HG03565 (cell line): Measurements from ENCODE around the gene RASSF10.

ENCODE experiments used
- ATAC-seq: cut with Tn5 transposase; IDR thresholded peaks from one replicate; pipeline ENCODE4 v1.9.1; 2021; ENCODE audit warnings: mild to moderate bottlenecking, moderate library complexity; ENCODE audit not compliant: unreplicated experiment

The RASSF10 gene

DNA sequence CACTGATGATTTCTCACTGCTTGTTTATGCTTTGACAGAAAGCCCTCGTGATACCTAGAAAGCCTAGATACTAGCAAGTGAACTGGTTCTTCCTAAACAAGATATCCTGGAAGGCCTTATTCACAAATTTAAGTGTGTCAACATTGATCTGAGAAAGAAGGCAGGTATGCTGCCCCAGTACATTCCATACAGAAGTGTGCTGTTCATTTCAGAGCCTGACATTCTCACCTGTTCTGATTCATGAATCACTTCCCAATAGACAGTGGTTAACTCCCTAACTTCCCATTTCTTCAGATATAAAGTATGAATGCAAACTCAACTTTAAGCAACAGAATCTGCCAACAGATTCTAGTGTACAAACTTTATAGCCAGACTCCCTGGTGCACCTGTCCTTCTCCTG, 15.5 kb upstream of the RASSF10 start:
- no peak for ATAC-seq

DNA sequence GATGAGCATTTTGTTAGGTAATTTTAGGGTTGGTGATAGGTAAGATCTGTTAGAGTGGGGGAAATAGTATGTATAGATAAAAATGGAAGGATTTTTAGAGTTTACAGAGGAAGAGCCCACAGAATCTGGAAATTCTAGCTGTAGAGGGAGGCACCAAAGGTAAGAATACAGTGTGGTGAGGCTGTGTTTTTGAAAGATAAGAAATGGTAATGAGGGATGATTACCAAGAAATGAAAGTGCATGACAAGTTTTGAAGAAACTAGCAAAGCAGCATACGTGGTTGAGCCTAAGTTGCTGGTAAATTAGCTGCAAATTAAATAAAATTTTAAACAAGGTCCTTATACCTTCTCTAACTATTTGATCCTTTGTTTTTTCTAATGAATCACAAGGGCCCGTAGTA, 14.6 kb upstream of the RASSF10 start:
- no peak for ATAC-seq

DNA sequence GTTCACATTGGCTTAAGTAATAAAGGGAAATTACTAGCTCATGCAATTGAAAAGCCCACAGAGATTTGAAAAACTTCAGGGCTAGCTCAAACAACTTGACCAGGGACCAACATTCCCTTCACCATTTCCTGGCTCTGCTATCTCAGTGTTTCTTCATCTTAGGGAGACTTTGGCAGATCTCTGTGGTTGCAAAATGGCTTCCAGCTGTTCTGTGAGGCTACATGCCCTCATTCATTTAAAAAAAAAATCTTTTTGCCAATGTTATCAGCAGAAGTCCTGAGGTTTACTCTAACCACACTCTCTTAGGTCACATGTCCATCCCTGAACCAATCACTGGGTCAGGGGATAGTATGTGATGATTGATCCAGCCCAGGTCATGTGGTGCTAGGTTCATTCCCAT, 13.9 kb upstream of the RASSF10 start:
- ATAC-seq = no peak

DNA sequence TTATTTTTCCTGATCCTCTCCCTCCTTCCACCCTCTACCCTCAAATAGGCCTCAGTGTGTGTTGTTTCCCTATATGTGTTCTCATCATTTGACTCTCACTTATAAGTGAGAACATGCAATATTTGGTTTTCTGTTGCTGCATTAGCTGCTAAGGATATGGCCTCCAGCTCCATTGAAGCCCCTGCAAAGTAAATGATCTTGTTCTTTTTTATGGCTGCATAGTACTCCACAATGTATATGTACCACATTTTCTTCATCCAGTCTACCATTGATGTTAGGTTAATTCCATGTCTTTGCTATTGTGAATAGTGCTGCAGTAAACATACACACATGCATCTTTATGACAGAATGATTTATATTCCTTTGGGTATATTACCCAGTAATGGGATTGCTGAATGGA, 13.3 kb upstream of the RASSF10 start:
- no peak for ATAC-seq

DNA sequence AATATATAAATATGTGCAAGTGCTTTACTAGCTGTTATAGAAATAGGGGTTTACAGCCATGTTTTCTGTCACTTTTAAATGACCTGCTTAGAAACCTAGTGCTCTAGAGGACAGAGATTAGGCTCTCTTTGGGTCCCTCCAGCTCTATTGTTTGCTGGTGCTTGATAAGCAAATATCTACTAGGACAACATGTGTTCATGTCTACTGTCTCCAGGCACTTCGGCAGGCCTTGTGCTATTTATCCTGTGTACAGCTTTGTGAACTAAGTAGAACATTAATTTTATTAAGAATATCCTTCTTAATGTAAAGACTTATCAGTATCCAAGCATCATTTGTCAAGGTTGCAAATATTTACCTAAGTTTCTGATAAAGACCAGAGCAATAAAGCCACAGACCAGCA, 11.9 kb upstream of the RASSF10 start:
- no peak for ATAC-seq

DNA sequence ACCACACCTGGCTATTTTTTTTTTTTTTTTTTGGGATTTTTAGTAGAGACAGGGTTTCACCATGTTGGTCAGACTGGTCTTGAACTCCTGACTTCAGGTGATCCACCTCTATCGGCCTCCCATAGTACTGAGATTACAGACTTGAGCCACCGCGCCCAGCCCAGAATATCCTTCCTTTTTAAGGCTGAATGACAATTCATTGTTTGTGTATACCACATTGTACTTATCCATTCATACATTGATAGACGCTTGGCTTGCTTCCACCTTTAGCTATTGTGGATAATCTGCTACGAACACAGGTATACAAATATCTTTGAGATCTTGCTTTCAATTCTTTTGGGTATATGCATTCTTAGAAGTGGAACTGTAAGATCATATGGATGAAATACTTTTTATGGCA, 10.8 kb upstream of the RASSF10 start:
- ATAC-seq = no peak

DNA sequence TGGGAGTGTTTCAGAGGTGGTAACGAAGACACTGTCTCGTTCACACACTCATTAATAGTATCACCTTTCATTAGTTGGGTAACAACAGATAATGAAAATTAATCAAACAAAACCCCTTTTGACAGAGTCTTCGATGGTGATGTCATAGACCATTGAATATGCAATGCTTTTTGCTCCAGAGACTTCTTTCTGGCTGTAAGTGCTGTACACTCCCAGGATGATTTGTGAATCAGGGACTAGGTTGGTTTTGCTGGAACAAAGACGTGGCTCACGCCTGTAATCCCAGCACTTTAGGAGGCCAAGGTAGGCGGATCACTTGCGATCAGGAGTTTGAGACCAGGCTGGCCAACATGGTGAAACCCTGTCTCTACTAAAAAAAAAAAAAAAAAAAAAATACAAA, 9.5 kb upstream of the RASSF10 start:
- no peak for ATAC-seq

DNA sequence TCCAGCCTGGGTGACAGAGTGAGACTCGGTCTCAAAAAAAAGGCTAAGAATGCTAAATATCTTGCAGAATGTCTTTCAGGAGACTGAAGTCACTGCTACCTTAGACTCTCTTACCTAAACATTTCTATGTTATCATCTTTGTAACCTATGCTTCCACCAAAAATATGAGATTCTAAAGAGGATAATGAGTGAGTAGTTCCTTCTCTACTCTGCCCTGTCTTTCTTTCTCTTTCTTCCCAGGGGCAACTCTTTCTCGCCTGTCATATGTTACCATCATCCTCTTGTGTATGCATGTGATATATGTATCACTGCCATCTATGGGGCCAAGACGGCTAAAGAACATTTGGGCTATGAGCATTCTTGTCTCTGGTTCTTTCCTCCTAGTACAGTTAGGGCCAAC, 9.0 kb upstream of the RASSF10 start:
- no peak for ATAC-seq

DNA sequence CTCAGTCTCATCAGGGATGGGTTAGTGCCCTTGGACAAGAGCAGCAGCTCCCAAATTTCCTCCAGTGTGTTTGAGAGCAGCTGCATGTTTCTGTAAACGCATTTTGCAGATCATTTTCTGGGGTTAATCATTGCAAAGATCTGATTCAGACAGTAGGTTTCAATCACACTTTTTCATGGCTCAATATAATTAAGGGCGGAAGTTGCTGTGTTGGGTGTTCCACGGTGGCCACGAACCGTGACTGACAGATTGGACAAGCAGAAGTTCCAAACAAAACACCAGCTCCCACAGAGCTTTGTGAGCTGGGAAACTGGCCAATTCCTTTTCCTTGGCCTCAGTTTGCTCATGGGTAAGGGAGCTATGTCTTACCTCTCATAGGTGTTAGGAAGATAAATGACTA, 8.4 kb upstream of the RASSF10 start:
- no peak for ATAC-seq

DNA sequence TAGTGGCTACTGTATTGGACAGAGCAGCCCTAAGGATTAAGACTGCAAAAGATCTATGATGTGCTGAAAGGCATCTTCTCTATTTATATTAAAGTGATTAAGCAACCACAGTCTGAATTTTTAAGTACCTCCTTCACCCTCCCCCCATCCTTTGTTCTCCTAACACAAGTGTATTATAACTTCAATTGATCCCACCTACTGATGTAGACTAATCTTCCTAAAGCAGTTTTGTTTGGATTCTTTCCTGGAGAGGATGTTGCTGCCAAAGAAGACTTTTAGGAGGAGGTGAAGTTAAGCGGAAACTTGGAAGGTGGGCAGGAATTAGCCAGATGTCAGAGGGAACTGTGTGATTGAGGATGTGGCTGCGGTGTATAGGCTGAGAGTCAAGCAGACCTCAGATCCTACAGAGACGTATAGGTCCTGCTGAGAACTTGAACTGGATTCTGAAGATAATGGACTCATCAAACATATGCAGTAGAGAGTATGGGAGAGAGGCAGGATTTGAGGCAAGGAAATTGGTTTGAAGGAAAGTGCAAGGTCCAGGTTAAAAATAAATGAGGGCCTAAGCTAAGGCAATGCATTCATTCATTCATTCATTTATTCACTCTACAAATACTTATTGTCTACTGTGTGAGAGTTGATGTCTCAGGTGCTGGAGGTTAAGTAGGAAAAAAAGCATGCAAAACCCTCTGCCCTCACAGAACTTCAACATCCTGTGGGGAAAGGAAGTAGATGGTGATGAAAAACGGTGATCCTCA, 5.2 kb upstream of the RASSF10 start:
- ATAC-seq = no peak

DNA sequence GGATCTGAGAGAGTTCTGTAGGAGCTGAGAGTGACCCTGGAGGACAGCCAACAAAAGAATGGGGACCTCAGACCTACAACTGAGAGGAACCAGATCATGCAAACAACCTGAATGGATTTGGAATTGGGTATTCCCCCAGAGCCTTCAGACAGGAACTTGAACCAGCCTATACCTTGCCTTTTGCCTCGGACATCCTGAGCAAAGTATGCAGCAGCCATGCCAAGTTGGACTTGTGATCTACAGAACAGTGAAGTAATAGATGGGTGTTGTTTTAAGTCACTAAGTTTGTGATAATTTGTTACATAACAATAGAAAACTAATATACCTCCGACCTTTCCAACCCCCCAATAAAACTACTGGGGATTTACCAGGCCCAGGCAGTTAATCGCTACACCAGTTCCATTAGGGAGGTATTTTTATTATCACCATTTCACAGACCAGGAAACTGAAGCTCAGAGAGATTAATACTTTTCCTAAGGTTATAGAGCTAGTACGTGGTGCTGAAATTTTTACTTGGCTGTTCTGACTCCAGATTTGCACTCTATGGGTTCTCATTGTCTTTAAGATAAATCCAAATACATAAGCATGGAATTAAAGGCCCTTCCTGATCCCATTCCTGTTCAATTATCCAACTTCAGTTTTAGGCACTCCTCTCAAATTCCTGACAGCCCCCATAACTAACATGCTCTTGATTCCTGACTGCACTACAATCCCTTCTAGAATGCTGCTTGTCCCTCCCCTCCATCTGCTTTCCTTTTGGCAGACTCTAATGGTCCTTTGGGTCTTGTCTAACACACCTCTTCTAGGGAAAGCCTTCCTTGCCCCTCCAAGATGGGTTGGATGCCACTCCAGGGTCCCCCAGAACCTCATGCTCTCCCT, 1.7 kb upstream of the RASSF10 start:
- ATAC-seq = no peak

DNA sequence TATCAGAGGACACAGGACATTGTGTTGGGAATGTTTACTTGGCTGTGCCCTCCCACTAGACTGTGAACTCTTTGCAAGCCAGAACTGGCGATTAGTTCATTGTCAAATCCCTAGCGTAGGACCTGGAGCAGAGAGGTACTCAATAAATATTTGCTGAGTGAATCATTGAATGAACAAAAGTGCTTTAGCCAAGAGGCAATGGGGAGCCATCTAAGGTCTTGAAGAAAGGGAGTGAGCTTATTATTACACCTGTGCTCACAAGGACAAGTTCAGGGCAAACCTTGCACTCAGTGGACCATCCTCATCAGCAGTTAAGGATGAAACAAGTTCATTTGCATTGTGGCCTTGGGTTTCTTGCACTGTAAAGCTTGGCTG, 1.1 kb upstream of the RASSF10 start:
- no peak for ATAC-seq

DNA sequence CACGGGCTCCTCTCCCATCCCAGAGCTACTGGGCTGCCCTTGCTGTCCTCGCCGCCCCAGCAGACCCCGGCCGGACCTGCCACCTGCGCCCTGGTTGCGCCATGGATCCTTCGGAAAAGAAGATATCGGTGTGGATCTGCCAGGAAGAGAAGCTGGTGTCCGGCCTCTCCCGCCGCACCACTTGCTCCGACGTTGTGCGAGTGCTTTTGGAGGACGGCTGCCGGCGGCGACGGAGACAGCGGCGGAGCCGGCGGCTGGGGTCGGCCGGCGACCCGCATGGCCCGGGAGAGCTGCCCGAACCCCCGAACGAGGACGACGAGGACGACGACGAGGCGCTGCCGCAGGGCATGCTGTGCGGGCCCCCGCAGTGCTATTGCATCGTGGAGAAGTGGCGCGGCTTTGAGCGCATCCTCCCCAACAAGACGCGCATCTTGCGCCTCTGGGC, 382 bp downstream of the RASSF10 start:
- no peak for ATAC-seq

DNA sequence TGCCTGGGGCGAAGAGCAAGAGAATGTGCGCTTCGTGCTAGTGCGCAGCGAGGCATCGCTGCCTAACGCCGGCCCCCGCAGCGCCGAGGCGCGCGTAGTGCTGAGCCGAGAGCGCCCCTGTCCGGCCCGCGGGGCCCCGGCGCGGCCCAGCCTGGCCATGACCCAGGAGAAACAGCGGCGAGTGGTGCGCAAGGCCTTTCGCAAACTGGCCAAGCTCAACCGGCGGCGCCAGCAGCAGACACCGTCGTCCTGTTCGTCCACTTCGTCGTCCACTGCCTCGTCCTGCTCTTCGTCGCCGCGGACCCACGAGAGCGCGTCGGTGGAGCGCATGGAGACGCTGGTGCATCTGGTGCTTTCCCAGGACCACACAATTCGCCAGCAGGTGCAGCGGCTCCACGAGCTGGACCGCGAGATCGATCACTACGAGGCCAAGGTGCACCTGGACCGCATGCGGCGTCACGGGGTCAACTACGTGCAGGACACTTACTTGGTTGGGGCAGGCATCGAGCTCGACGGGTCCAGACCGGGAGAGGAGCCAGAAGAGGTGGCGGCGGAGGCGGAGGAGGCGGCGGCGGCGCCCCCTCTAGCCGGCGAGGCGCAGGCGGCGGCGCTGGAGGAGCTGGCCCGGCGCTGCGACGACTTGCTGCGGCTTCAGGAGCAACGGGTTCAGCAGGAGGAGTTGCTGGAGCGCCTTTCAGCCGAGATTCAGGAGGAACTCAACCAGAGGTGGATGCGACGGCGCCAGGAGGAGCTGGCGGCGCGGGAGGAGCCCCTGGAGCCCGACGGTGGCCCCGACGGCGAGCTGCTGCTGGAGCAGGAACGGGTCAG, 1.0 kb downstream of the RASSF10 start:
- ATAC-seq = no peak

DNA sequence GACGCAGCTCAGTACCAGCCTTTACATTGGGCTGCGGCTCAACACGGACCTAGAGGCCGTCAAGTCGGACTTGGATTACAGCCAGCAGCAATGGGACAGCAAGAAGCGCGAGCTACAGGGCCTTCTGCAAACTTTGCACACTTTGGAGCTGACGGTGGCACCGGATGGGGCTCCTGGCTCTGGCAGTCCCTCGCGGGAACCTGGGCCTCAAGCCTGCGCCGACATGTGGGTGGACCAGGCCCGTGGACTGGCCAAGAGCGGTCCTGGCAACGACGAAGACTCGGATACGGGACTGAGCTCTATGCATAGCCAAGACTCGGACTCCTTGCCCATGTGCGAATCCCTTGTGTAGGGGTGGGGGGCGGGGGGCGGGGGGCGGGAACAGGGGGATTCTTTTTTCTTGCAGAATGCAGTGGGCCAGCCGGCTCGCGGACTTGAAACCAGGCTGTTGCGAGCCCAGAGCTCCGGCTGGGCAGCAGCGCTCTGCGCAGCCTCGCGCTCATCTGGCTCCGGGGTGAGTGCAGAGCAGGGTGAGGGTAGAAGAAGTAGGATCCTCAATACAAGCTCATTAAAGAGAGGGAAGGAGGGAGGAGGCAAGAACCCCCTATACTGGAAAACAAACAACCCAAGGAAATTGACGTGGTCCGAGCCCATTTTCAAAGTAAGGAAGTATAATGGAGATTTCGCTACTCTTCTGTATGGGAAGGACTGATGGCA, 1.8 kb downstream of the RASSF10 start:
- no peak for ATAC-seq

DNA sequence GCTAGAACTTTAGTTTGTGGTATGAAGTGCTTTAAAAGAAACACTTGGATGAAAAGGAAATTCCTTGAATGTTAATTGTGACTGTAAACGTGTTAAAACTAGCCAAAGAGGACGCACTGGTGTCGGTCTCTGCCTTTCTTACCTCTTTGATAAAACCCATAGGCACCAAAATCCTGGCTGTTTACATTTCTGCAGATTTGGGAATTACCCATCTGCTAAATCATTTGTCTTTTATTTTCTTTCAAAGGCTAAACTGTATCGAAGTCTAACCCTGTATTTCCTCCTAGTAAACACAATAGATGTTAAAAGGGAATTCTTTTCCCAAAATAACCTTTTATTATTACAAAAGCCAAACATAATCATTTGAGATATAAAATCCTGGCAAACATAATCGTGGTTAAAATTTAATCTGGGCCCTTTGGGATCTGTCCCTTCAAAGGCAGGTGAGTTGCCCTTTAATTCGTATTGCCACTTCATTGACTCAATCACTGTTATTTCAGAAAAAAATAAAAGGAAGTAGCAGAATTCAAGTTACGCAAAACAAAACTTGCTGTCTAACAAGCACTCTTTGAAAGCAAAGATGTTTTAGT, 2.4 kb downstream of the RASSF10 start:
- ATAC-seq = no peak

DNA sequence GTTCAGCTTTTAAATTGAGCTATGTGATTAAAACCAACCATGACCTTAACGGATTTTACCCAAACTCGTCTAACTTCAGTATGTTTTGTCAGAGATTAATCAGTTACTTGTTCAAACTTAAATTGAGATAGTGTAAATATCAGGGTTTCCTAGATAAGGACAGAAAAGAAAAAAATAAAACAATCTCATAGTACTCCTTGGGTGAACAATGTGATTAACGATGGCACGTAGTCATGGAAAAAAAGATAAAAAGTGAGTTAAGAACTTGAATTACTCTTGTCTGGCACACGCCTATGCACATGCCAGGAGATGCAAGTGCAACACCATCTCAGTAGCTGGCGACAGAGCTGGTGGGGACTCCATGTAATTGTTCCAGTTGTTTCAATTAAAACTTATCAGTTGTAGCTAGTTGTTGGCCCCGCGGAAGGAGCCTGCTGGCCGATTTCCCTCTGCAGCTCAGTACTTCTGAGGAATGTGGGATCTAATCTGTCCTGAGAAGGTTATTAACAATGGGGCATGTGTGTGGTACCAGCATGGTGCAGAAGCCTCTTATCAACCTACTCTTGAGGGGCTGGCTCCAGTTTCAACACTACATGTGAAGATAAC, 3.0 kb downstream of the RASSF10 start:
- ATAC-seq = no peak

DNA sequence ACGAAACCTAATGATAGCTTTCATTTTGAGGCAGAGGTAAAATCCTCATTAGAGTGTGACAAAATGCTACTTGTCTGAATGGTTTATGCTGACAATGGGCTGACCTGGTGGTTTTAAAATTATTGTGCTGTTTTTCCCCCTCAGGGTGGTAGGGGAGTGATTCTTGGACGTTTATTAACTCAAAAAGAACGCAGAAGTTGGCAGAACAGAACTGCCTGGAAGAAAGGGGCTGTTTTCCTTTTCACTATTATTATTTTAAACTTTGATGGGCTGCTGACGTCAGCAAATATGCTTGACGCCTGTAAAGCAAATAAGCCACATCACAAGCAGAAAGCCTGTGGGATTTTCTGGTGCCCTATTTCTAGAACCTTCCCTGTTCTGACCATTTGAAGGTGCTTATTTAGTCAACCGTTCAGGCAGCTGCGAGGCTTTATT, 4.0 kb downstream of the RASSF10 start:
- ATAC-seq = no peak

DNA sequence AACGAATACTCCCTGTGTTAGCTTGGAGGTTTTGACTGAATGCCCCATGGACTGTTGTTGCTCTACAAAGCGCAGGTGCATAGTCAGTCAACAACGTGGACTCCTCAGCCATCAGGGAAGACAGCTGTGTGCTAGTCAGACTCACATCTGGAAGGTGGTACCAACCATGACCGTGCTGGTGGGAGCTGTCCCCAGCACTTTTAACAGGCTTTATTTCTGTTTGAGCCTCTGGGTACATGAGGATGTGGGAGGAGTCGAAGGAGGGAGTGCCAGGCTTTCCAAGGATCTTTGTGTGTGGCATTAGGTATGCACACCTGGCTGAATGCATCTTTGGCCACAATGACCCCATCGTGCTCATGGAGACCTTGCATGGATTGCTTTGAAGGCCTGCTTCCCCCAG, 6.6 kb downstream of the RASSF10 start:
- no peak for ATAC-seq

DNA sequence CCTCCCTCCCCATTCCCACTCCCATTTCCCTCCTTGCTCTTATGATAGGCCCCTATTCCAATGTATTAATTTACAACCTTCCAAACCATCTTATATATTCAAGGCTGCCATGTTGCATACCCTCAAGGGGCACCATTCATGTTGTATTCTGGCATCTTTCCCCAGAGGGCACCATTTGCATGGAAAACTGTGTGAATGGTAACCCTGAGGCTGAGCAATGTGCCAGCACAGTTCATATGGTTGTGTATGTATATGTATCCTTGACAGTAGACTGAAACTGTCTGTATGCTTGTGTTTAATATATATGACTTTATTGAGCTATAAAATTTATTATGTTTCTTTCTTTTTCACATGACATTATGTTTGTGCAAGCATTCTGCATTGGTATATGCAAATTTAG, 7.3 kb downstream of the RASSF10 start:
- no peak for ATAC-seq
